Neural cell (in vitro differentiated cells): ENCODE measurements around the gene SLC10A7. TPM values are rescaled to one million over a fixed set of nuclear protein-coding genes. Genes with fewer than 3 reads are reported as not detected.

ENCODE experiments used
- polyA plus RNA-seq: library from polyadenylated mRNA; depleted of rRNA; stranded (reverse); fragments of >200 nt; gene quantifications from 2 replicates; pipeline ENCODE4 v1.2.3, GENCODE V29; 2014
- small RNA-seq, 3 experiments: library from RNA; depleted of rRNA; stranded (forward); fragments of <200 nt; gene quantifications; one replicate each; pipeline ENCODE3, GENCODE V24; 2012

The SLC10A7 gene
- polyA plus RNA-seq, 1 donor from 2014 or later: 5.5 TPM

Small RNA genes within 50 kb of the gene (small RNA-seq; reads per million reads assigned to genes)
- gene MIR7849: 0 reads per million in 3 experiments

Other genes with a start within 250 kb of the SLC10A7 start
- 0.24 TPM in 1 of 2 replicates, not detected in the other for gene POU4F2, start 117.0 kb upstream of the SLC10A7 start, polyA plus RNA-seq